ENCODE data around the gene HASPIN.
"Not testable (repeated sequence)": the region's sequence is repeated elsewhere in the genome, so short reads cannot be mapped to it uniquely, and the experiment has no call there.

HASPIN gene

GRCh38 chr17:3718201-3718600 lies 5.5 kb upstream of the HASPIN start:
- POLR2A ChIA-PET: no interaction called here
- H3K4me3 ChIP-seq (ENCODE audit: low read depth, low read length): no peak overlapping the region
- CTCF ChIA-PET: interaction anchor here (1.4 to 8.0 kb wide), 2 partner anchors 18 to 109 kb away, joined by 3 to 88 read pairs; no protein-coding TSS in a partner anchor
- no peak for DNase-seq (ENCODE audit: low read depth, low spot score)
- TF ChIP-seq CTCF (IDR thresholded peaks at IDR 0.05; ENCODE audit: insufficient read depth, low read length, missing control alignments): no peak

DNA sequence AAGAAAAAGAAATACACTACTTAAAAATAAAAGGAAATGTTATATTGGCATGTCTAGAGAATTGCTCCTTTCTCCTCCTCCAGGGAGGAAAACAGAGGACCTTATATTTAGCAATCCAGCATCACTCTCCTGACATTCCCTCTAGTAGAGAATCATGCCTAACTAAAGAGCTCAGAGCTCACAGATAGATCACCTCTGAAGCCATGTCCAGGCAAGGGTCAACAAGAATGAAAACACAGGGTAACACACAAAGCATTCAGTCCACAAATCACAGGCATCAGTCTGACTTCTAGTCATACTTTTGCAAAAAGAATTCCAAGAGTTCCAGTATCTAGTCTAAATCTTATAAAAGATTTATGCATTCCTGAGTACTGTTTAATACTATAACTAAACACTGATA lies 4.4 kb upstream of the HASPIN start:
- ChIA-PET POLR2A (no interaction called here), CTCF (interaction anchor here (0.7 to 8.0 kb wide), 3 partner anchors 17 to 108 kb away, joined by 3 to 88 read pairs (median 3); no protein-coding TSS in a partner anchor)
- no peak for TF ChIP-seq CTCF (IDR thresholded peaks at IDR 0.05; ENCODE audit: insufficient read depth, low read length, missing control alignments)
- no peak overlapping the region for H3K4me3 ChIP-seq (ENCODE audit: low read depth, low read length)
- DNase-seq (ENCODE audit: low read depth, low spot score): no peak

GRCh38 chr17:3722716-3723115 lies 987 bp upstream of the HASPIN start:
- ChIA-PET POLR2A (interaction anchor here (1.7 kb wide), 1 partner anchor 86 kb away, joined by 4 read pairs; the partner anchor contains the start of genes CTNS and SHPK), CTCF (interaction anchor here (0.7 to 8.0 kb wide), 13 partner anchors 8 to 191 kb away, joined by 3 to 88 read pairs (median 4); partner anchors contain the start of gene NCBP3)
- DNase-seq (ENCODE audit: low read depth, low spot score): no peak
- H3K4me3 ChIP-seq (ENCODE audit: low read depth, low read length): peak overlapping the region; percentile 87
- no peak for TF ChIP-seq CTCF (IDR thresholded peaks at IDR 0.05; ENCODE audit: insufficient read depth, low read length, missing control alignments)

- ChIA-PET POLR2A (interaction anchor here (1.7 kb wide), 1 partner anchor 87 kb away, joined by 4 read pairs; the partner anchor contains the start of genes CTNS and SHPK), CTCF (interaction anchor here (0.7 to 8.0 kb wide), 13 partner anchors 8 to 191 kb away, joined by 3 to 88 read pairs (median 4); partner anchors contain the start of gene NCBP3)
- no peak for DNase-seq (ENCODE audit: low read depth, low spot score)
- peak overlapping the region; percentile 87 for H3K4me3 ChIP-seq (ENCODE audit: low read depth, low read length)
- TF ChIP-seq CTCF (IDR thresholded peaks at IDR 0.05; ENCODE audit: insufficient read depth, low read length, missing control alignments): no peak
Observed at GRCh38 chr17:3723188-3723555, 531 bp upstream of the HASPIN start.

DNA sequence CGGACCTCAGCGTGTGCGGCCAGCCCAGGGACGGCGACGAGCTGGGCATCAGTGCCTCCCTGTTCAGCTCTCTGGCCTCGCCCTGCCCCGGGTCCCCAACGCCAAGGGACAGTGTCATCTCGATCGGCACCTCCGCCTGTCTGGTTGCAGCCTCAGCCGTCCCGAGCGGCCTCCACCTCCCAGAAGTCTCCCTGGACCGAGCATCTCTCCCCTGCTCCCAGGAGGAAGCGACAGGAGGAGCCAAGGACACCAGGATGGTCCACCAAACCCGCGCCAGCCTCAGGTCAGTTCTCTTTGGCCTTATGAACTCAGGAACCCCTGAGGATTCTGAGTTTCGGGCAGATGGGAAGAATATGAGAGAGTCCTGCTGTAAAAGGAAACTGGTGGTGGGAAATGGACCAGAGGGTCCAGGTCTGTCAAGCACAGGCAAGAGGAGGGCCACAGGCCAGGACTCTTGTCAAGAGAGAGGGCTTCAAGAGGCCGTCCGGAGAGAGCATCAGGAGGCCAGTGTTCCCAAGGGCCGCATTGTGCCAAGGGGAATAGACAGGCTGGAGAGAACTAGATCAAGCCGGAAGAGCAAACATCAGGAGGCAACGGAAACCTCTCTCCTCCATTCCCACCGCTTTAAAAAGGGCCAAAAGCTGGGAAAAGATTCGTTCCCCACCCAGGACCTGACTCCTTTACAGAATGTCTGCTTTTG lies 825 bp downstream of the HASPIN start:
- H3K4me3 ChIP-seq (ENCODE audit: low read depth, low read length): peak overlapping the region; percentile 87
- no peak for DNase-seq (ENCODE audit: low read depth, low spot score)
- ChIA-PET CTCF (interaction anchor here (2.7 to 8.0 kb wide), 3 partner anchors 11 to 122 kb away, joined by 12 to 88 read pairs (median 53); partner anchors contain the start of gene NCBP3), POLR2A (no interaction called here)
- no peak for TF ChIP-seq CTCF (IDR thresholded peaks at IDR 0.05; ENCODE audit: insufficient read depth, low read length, missing control alignments)

GRCh38 chr17:3727041-3727440 lies 3.3 kb downstream of the HASPIN start:
- TF ChIP-seq CTCF (IDR thresholded peaks at IDR 0.05; ENCODE audit: insufficient read depth, low read length, missing control alignments): no peak
- CTCF ChIA-PET: interaction anchor here (1.2 to 3.8 kb wide), 4 partner anchors 10 to 119 kb away, joined by 3 to 53 read pairs (median 10); partner anchors contain the start of gene NCBP3
- no peak overlapping the region for H3K4me3 ChIP-seq (ENCODE audit: low read depth, low read length)
- DNase-seq (ENCODE audit: low read depth, low spot score): no peak
- POLR2A ChIA-PET: interaction anchor here (0.7 kb wide), 1 partner anchor 68 kb away, joined by 3 read pairs; no protein-coding TSS in a partner anchor

DNA sequence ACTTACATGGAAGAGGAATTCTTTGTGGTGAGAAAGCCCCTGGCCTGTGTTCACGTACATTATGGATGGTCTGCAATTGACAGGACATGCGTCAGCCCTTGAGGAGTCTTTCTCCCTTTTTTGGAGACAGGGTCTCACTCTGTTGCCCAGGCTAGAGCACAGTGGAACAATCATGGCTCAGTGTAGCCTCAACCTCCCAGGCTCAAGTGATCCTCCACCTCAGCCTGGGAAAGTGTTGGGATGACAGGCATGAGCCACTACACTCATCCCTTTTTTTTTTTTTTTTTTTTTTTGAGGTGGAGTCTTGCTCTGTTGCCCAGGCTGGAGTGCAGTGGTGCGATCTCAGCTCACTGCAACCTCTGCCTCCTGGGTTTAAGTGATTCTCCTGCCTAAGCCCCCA lies 4.4 kb downstream of the HASPIN start:
- POLR2A ChIA-PET; H3K4me3 ChIP-seq (ENCODE audit: low read depth, low read length); DNase-seq (ENCODE audit: low read depth, low spot score): not testable (repeated sequence)
- CTCF ChIA-PET: interaction anchor here (1.9 to 3.8 kb wide), 3 partner anchors 9 to 118 kb away, joined by 6 to 53 read pairs (median 15); partner anchors contain the start of gene NCBP3
